GM18870 (cell line): Measurements from ENCODE around the gene BICDL1.

Experiments used
- ATAC-seq: cut with Tn5 transposase; IDR thresholded peaks from one replicate; pipeline ENCODE4 v1.9.1; 2021; ENCODE audit warnings: moderate library complexity; ENCODE audit not compliant: unreplicated experiment

The BICDL1 gene

GRCh38 chr12:120076651-120077050, 87.6 kb downstream of the BICDL1 start:
- ATAC-seq = no peak

- ATAC-seq = no peak
Measured at GRCh38 chr12:120077260-120077659, 88.2 kb downstream of the BICDL1 start.

GRCh38 chr12:120078868-120079267, 89.8 kb downstream of the BICDL1 start:
- ATAC-seq = no peak

GRCh38 chr12:120079411-120080400, 90.7 kb downstream of the BICDL1 start:
- no peak for ATAC-seq

- ATAC-seq = no peak
Measured at GRCh38 chr12:120081641-120082040, 92.6 kb downstream of the BICDL1 start.

- no peak for ATAC-seq
Measured at GRCh38 chr12:120085920-120086645, 97.0 kb downstream of the BICDL1 start.

GRCh38 chr12:120086801-120087621, 98.0 kb downstream of the BICDL1 start:
- ATAC-seq = peak; percentile 98

- ATAC-seq = no peak
Measured at GRCh38 chr12:120089105-120089504, 100.1 kb downstream of the BICDL1 start.

DNA sequence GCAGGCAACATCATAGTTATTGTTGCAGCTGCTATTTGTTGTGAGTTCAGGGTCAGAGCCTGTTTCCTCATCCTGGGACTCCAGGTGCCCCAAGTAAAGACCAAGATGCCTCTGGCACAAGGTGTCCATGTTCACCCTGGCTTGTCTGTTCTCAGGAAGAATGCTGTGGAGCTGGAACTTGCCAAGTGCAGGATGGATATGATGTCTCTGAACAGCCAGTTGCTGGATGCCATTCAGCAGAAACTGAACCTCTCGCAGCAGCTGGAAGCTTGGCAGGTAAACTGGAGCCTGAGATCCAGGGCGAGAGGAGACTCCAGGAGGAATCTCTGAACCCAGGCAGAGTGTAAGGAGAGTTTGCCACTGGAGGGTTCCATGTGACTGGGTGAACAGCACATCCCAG, 100.8 kb downstream of the BICDL1 start:
- no peak for ATAC-seq

DNA sequence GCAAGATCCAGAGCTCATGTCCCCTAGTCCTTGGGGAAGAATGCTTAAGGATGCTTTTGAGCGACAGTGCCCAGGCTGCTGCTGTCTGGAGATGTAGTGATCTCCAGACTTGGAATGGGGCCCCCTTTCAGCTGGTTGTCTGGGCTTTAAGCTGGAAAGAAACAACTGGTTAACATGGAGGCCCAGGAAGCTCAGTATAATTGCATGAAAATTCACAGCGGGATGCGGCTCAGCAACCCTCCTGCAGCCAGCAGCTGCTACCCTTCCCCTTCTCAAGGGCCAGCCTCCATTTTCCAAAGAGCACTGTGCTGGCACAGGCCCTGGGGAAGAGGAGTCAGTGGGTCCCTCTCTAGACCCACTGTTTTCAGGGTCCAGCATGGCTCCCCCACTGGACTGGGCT, 101.2 kb downstream of the BICDL1 start:
- ATAC-seq = no peak

- ATAC-seq = no peak
Measured at GRCh38 chr12:120090626-120091295, 101.7 kb downstream of the BICDL1 start.

GRCh38 chr12:120091371-120092090, 102.5 kb downstream of the BICDL1 start:
- no peak for ATAC-seq

- ATAC-seq = no peak
Measured at GRCh38 chr12:120092551-120093335, 103.7 kb downstream of the BICDL1 start.

DNA sequence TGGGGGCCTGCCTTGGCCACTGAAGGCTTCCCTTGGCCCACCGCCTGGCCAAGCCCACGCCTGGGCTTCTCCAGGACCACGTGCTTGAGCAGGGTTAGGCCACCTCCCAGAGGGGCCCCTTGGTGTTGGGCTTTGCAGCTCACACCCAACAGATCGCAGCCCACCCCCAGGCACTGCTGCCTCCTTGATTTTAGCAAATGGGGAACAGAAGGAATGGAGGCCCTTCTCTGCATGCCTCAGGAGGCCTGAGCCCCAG, 104.2 kb downstream of the BICDL1 start:
- ATAC-seq = no peak

GRCh38 chr12:120093592-120094355, 104.7 kb downstream of the BICDL1 start:
- ATAC-seq = no peak

DNA sequence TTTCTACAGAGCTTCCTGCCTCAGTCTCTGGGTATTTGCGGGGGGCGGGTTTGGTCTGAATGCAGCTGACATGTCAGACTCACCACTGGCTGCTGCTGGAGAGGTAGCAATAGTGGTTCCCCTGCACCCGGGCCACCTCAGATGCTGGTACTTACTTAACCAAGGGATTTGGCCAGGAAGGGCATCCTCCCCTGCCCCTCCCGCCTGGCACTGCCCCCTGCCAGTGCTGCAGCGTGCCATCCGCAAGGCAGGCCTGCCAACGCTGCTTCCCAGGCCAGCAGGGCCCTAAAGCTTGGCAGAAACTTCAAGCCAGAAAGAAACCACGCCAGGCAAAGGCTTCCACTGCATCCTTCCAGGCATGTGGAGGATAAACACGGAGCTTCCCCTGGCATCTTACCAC, 105.4 kb downstream of the BICDL1 start:
- no peak for ATAC-seq

DNA sequence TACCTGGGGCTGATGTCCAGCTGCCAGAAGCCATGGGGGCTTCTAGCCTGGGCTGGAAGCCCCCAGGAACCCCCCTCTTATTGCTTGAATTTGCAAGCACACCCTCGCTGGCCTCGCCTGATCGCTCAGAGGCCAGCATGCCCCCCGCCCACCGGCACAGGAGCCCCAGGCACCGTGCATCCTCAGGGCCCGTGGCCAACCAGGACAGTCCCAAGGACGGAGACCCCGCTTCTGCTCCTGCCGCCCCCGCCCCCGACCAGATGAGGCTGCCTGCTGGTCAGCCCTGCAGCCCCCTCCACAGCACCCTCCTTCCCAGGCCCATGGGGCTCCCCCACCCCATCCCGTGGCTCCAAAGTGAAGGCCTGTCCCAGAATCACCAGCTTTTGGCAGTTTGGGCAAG, 106.3 kb downstream of the BICDL1 start:
- ATAC-seq = no peak

DNA sequence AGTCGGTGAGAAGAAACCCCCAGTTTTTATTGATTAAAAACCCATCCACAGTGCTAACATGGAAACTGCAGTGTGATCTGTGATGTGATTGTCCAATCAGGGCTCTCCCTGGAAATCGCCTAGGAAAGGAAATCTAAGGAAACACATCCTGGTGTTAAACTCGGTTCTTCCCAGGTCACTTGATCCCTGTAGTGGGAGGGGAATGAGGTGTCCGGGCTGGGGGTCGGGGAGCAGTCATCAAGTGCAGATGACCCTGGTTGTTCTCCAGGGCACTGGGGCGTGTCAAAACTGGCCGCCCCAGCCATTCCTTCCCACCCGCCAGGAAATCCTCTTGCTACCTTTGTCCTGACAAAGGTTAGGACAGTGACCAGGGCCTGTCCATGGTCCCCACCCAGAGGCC, 106.7 kb downstream of the BICDL1 start:
- no peak for ATAC-seq
